MM.1S (cell line): ENCODE results near the gene SPATA6L.

Source experiments
- DNase-seq: peaks from one replicate; pipeline ENCODE4 v3.0.0-alpha.2; 2015
- H2AFZ ChIP-seq: fragments of 300-600 bp; sonication (generic); 2 replicates; pipeline ENCODE4 v1.6.0; 2016; ENCODE audit warnings: antibody characterized with exemption, low read length
- H3F3A ChIP-seq: fragments of 300-600 bp; sonication (generic); 2 replicates; pipeline ENCODE4 v1.6.1; 2016; ENCODE audit warnings: mild to moderate bottlenecking, antibody characterized with exemption, low read length, moderate library complexity, mixed read lengths; ENCODE audit not compliant: insufficient read depth
- H3K27ac ChIP-seq: fragments of 300-600 bp; sonication (generic); 2 replicates; pipeline ENCODE4 v1.5.1; 2016; ENCODE audit warnings: mild to moderate bottlenecking, low read length
- H3K27me3 ChIP-seq: fragments of 300-600 bp; sonication (generic); replicated peaks from 2 replicates; pipeline ENCODE4 v1.6.0; 2016; ENCODE audit warnings: low read length; ENCODE audit not compliant: insufficient read depth
- H3K36me3 ChIP-seq: fragments of 300-600 bp; sonication (generic); replicated peaks from 2 replicates; pipeline ENCODE4 v1.6.1; 2016; ENCODE audit warnings: mild to moderate bottlenecking, low read length, mixed read lengths; ENCODE audit not compliant: insufficient read depth
- H3K4me1 ChIP-seq: fragments of 300-600 bp; sonication (generic); 2 replicates; pipeline ENCODE4 v1.6.1; 2016; ENCODE audit warnings: low read length, mixed read lengths
- H3K4me2 ChIP-seq: fragments of 300-600 bp; sonication (generic); 2 replicates; pipeline ENCODE4 v1.6.0; 2016; ENCODE audit warnings: low read depth, low read length
- H3K4me3 ChIP-seq: fragments of 300-600 bp; sonication (generic); 2 replicates; pipeline ENCODE4 v1.5.1; 2016; ENCODE audit warnings: low read length, mixed read lengths
- H3K79me2 ChIP-seq: fragments of 300-600 bp; sonication (generic); 2 replicates; pipeline ENCODE4 v1.6.1; 2016; ENCODE audit warnings: mixed run types, low read length, mixed read lengths
- H3K9ac ChIP-seq: fragments of 300-600 bp; sonication (generic); 2 replicates; pipeline ENCODE4 v1.6.1; 2016; ENCODE audit warnings: low read length, mixed read lengths
- H3K9me2 ChIP-seq: fragments of 300-600 bp; sonication (generic); replicated peaks from 2 replicates; pipeline ENCODE4 v1.6.1; 2016; ENCODE audit warnings: mild to moderate bottlenecking, low read length, mixed read lengths; ENCODE audit not compliant: insufficient read depth
- H3K9me3 ChIP-seq: fragments of 300-600 bp; sonication (generic); replicated peaks from 2 replicates; pipeline ENCODE4 v1.6.1; 2016; ENCODE audit warnings: mild to moderate bottlenecking, low read length, mixed read lengths; ENCODE audit not compliant: insufficient read depth
- H4K20me1 ChIP-seq: fragments of 300-600 bp; sonication (generic); 2 replicates; pipeline ENCODE4 v1.6.1; 2016; ENCODE audit warnings: mild to moderate bottlenecking, low read length, moderate library complexity, mixed read lengths; ENCODE audit not compliant: insufficient read depth
- CTCF ChIP-seq: fragments of 300-600 bp; sonication (generic); IDR thresholded peaks from 2 replicates; pipeline ENCODE4 v1.5.1; 2016; ENCODE audit warnings: antibody characterized with exemption, low read length, mixed read lengths
- EZH2 ChIP-seq: fragments of 300-600 bp; sonication (generic); optimal IDR thresholded peaks from 2 replicates; pipeline ENCODE3; 2017; ENCODE audit warnings: low read depth, mild to moderate bottlenecking, antibody characterized with exemption, low read length, mixed read lengths
- EZH2phosphoT487 ChIP-seq: fragments of 300-600 bp; sonication (generic); IDR thresholded peaks from 2 replicates; pipeline ENCODE4 v1.6.1; 2018; ENCODE audit warnings: antibody characterized with exemption, low read length

Gene SPATA6L

GRCh38 chr9:4622016-4622415 lies 44.3 kb downstream of the SPATA6L start:
- Histone ChIP-seq H3K4me1 (no peaks in the 10 kb centered on the region), H2AFZ (no peak overlapping the region), H3K9ac (no peak overlapping the region), H3K36me3 (no peaks in the 10 kb centered on the region), H3F3A (no peaks in the 10 kb centered on the region), H3K4me3 (no peak overlapping the region), H3K27ac (no peak overlapping the region), H3K27me3 (no peaks in the 10 kb centered on the region), H3K9me3 (no peaks in the 10 kb centered on the region), H3K79me2 (no peaks in the 10 kb centered on the region), H4K20me1 (no peaks in the 10 kb centered on the region), H3K9me2 (no peaks in the 10 kb centered on the region), H3K4me2 (no peak overlapping the region)
- TF ChIP-seq EZH2 (no peak), EZH2phosphoT487 (no peak), CTCF (no peak)
- no peak for DNase-seq

- Histone ChIP-seq H3K4me3 (no peak overlapping the region), H2AFZ (no peak overlapping the region), H3K9ac (no peak overlapping the region), H3K4me1 (no peaks in the 10 kb centered on the region), H3K27ac (no peak overlapping the region), H3K27me3 (no peaks in the 10 kb centered on the region), H3F3A (no peaks in the 10 kb centered on the region), H3K79me2 (no peaks in the 10 kb centered on the region), H3K9me3 (no peaks in the 10 kb centered on the region), H3K9me2 (no peaks in the 10 kb centered on the region), H4K20me1 (no peaks in the 10 kb centered on the region), H3K4me2 (no peak overlapping the region), H3K36me3 (no peaks in the 10 kb centered on the region)
- TF ChIP-seq EZH2: no peak
- TF ChIP-seq CTCF: no peak
- no peak for TF ChIP-seq EZH2phosphoT487
- DNase-seq: no peak
Measured at GRCh38 chr9:4620881-4621555, 45.3 kb downstream of the SPATA6L start.

- H4K20me1 ChIP-seq: no peaks in the 10 kb centered on the region
- no peak for DNase-seq
- no peak overlapping the region for H3K27ac ChIP-seq
- TF ChIP-seq CTCF (no peak), EZH2 (no peak), EZH2phosphoT487 (no peak)
- no peak overlapping the region for H3K4me3 ChIP-seq
- H3K36me3 ChIP-seq: no peaks in the 10 kb centered on the region
- H3K9ac ChIP-seq: no peak overlapping the region
- H3K9me2 ChIP-seq: no peaks in the 10 kb centered on the region
- no peak overlapping the region for H2AFZ ChIP-seq
- H3K9me3 ChIP-seq: no peaks in the 10 kb centered on the region
- H3K27me3 ChIP-seq: no peaks in the 10 kb centered on the region
- no peak overlapping the region for H3K4me2 ChIP-seq
- no peaks in the 10 kb centered on the region for H3F3A ChIP-seq
- no peaks in the 10 kb centered on the region for H3K4me1 ChIP-seq
- H3K79me2 ChIP-seq: no peaks in the 10 kb centered on the region
Measured at GRCh38 chr9:4620057-4620765, 46.1 kb downstream of the SPATA6L start.
